Neural crest cell (in vitro differentiated cells): ENCODE results near the gene DLX5. TPM values are rescaled to one million over a fixed set of nuclear protein-coding genes. Genes with fewer than 3 reads are reported as not detected.

Experiments
- DNase-seq: peaks from one replicate; pipeline ENCODE4 v3.0.0; 2021; ENCODE audit warnings: low read depth, mixed read lengths, low spot score
- H3K27ac Mint-ChIP-seq: one replicate; pipeline ENCODE4 v1.8.0; 2021; ENCODE audit warnings: mild to moderate bottlenecking, mixed read lengths; ENCODE audit not compliant: unreplicated experiment
- H3K27me3 Mint-ChIP-seq: 2 replicates; pipeline ENCODE4 v1.8.0; 2021; ENCODE audit warnings: low read depth, mild to moderate bottlenecking, mixed read lengths
- H3K36me3 Mint-ChIP-seq: 2 replicates; pipeline ENCODE4 v1.8.0; 2021; ENCODE audit warnings: low read depth, mild to moderate bottlenecking, mixed read lengths
- H3K4me1 Mint-ChIP-seq: 2 replicates; pipeline ENCODE4 v1.8.0; 2021; ENCODE audit warnings: mixed read lengths
- H3K4me3 Mint-ChIP-seq: one replicate; pipeline ENCODE4 v1.8.0; 2021; ENCODE audit warnings: mild to moderate bottlenecking, mixed read lengths
- H3K9me3 Mint-ChIP-seq: 2 replicates; pipeline ENCODE4 v1.8.0; 2021; ENCODE audit warnings: mixed read lengths
- total RNA-seq: library from RNA; stranded (reverse); gene quantifications from 2 replicates; pipeline ENCODE4 v1.2.1, GENCODE V29; 2021
- TF ChIP-seq, protein P1 (sequence below): fragments of 200-600 bp; sonication (generic); conservative IDR thresholded peaks from 2 replicates; pipeline ENCODE4 v1.5.0; 2021; ENCODE audit warnings: antibody characterized with exemption, mild to moderate bottlenecking

The DLX5 gene
- total RNA-seq, 1 donor from 2014 or later: 0.70 TPM

DNA sequence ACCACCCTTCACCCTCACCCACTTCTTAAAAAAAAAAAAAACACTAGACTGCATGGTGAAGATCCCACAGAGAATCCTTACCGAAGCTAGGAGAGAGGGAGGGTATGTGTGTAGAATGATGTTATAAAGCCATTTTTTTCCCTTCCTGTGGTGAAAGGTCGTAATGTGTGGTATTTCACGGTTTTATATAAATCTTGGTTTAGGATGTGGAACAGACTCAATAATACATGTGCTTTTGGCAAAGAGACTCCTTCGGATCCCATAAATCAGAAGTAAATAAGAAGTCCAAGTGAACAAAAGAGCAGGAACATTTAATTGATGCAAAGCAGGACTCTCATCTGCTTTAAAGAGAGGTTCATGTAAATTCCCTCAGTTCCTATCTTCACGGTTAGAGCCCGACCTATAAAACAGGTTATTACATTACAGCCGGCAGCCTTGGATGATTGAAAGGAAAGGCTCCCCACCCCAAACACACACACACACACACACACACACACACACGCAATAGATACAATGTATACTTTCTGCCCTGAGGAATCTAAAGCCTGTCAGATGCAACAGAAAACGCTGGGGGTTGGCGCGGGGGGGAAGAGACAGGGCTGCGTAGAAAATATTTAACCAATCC is 8.8 kb downstream of the DLX5 start:
- peaks cover 100% of the 10 kb centered on the region for H3K27me3 Mint-ChIP-seq
- DNase-seq: no peak
- TF ChIP-seq, protein P1, sequence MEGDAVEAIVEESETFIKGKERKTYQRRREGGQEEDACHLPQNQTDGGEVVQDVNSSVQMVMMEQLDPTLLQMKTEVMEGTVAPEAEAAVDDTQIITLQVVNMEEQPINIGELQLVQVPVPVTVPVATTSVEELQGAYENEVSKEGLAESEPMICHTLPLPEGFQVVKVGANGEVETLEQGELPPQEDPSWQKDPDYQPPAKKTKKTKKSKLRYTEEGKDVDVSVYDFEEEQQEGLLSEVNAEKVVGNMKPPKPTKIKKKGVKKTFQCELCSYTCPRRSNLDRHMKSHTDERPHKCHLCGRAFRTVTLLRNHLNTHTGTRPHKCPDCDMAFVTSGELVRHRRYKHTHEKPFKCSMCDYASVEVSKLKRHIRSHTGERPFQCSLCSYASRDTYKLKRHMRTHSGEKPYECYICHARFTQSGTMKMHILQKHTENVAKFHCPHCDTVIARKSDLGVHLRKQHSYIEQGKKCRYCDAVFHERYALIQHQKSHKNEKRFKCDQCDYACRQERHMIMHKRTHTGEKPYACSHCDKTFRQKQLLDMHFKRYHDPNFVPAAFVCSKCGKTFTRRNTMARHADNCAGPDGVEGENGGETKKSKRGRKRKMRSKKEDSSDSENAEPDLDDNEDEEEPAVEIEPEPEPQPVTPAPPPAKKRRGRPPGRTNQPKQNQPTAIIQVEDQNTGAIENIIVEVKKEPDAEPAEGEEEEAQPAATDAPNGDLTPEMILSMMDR: no peak
- H3K4me3 Mint-ChIP-seq: no peak overlapping the region
- H3K36me3 Mint-ChIP-seq: peaks cover 2% of the 10 kb centered on the region
- peaks cover 18% of the 10 kb centered on the region for H3K4me1 Mint-ChIP-seq
- H3K9me3 Mint-ChIP-seq: no peaks in the 10 kb centered on the region
- H3K27ac Mint-ChIP-seq: no peak overlapping the region

DNA sequence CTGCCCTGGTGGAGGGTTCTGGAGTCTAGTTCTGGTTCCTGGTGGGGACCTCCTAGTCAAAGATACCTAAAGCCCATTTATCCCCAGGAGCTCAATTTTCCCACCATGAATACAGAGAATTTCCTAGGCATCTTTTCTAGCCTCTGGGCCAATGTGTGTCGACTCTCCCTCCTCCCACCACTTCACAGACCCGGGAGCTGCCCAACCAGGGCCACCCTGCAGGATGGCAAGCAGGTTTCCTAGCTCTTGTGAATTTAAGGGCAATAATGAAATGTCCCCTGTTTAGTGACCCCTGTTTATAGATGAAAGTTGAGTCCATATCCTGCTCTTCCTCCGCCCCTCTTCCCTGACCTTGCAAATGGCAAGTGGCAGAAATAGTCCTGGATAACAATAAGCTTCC is 9.4 kb downstream of the DLX5 start:
- Mint-ChIP-seq H3K4me3 (no peak overlapping the region), H3K27ac (no peak overlapping the region), H3K4me1 (peaks cover 14% of the 10 kb centered on the region), H3K36me3 (peaks cover 2% of the 10 kb centered on the region), H3K9me3 (no peaks in the 10 kb centered on the region), H3K27me3 (peaks cover 100% of the 10 kb centered on the region)
- TF ChIP-seq, protein P1: no peak
- no peak for DNase-seq

DNA sequence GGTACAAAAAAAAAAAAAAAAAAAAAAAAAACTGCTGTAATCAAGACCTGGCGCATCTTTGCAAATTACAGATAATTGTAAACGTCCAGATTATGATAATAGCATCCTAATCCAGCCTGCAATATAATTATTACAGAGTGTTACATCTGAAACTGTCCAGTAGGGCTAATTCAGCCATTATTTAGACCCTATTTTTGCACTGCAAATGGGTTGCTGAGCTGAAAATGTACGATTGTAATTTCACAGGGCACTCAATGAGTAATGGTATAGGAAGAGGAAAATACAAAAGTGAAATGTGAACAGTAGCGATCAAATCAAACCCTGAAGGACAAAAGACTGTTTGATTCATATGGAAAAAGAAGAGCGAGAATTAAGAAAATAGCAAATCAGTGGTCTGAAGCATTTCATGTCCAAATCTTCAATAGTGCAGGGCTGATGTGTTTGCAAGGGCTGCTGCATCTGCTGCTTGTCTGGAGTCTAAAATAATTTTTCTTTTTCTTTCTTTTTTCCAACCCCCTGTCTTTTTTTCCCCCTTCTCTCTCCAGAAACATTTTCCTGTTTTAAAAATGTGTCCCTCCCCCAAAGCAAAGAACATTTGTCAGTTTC is 10.4 kb downstream of the DLX5 start:
- TF ChIP-seq, protein P1: no peak
- Mint-ChIP-seq H3K27me3 (peaks cover 100% of the 10 kb centered on the region), H3K27ac (no peak overlapping the region), H3K9me3 (no peaks in the 10 kb centered on the region), H3K36me3 (peaks cover 2% of the 10 kb centered on the region), H3K4me3 (no peak overlapping the region), H3K4me1 (peaks cover 14% of the 10 kb centered on the region)
- DNase-seq: no peak

DNA sequence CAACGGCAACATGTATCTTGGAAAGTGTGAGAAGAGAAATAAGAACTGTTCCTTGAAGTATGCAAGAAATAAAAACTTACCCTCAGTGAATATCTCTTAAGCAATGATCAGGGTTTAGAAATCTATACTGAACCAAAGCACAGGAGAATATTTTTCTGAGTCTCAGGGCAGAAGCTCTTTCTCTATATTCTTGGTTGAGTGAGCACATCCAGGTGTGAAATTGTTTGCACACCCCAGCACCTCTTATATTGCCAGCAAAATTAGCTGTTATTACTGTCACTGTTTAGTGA is 10.8 kb downstream of the DLX5 start:
- H3K9me3 Mint-ChIP-seq: no peaks in the 10 kb centered on the region
- no peak for DNase-seq
- H3K36me3 Mint-ChIP-seq: peaks cover 2% of the 10 kb centered on the region
- TF ChIP-seq, protein P1: no peak
- peaks cover 100% of the 10 kb centered on the region for H3K27me3 Mint-ChIP-seq
- H3K27ac Mint-ChIP-seq: no peak overlapping the region
- H3K4me3 Mint-ChIP-seq: no peak overlapping the region
- peaks cover 14% of the 10 kb centered on the region for H3K4me1 Mint-ChIP-seq

DNA sequence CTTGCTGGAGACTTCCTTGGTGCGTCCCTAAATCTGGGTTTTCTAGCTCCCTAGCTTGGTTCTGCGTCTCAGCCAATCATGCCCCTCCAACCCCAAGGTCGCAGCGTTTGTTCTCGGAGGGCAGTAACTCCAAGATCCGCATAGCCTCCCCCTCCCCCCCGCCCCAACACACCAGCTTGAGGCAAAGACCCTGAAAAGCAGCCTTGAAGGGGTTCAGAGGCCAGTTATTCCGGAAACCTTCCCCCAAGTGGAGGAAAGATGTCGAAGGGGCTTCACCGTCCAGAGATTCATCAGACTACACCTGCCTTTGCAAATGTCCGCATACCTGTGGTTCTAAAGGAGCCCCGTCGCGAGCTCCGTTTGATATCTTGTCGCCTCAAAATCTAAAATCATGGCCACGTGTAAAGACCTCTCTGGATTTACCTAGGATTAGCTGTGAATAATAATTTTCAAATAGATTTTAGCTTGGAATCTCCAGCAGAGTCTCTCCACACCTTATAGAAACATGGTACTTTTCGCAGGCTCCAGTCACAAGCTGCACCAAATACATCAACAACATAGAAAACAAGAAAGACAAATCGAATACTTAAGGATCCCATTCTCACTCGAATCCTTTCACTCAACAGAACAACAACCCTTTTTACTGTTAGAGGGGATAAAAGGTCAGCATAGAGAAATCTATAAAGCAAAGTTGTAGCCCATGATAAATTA is 11.3 kb downstream of the DLX5 start:
- H3K4me3 Mint-ChIP-seq: no peak overlapping the region
- peaks cover 2% of the 10 kb centered on the region for H3K36me3 Mint-ChIP-seq
- H3K27ac Mint-ChIP-seq: no peak overlapping the region
- no peak for DNase-seq
- H3K27me3 Mint-ChIP-seq: peaks cover 100% of the 10 kb centered on the region
- peaks cover 14% of the 10 kb centered on the region for H3K4me1 Mint-ChIP-seq
- H3K9me3 Mint-ChIP-seq: no peaks in the 10 kb centered on the region
- TF ChIP-seq, protein P1: no peak
